HepG2 (cell line): ENCODE results near the gene KRTAP20-2. TPM values are rescaled to one million over a fixed set of nuclear protein-coding genes. Genes with fewer than 3 reads are reported as not detected.

Experiments
- ATAC-seq: fragments of 200-7000 bp; cut with Tn5 transposase; 3 replicates; pipeline ENCODE4 v1.9.1; 2020; ENCODE audit warnings: mild to moderate bottlenecking, moderate library complexity
- BruUV-seq: library from RNA; stranded (reverse); fragments of 400-500 nt; replicated peaks from 2 replicates; lab custom pipeline; 2021; lab: Mats Ljungman, UMichigan
- CTCF ChIA-PET: fragments of 300-600 bp; formaldehyde crosslinking; extraction: SDS; loops from one replicate; lab custom pipeline; 2021; ENCODE audit warnings: low total read pairs, inconsistent platforms, low intra/inter-chr PET ratio; lab: Yijun Ruan, JAX
- POLR2A ChIA-PET: fragments of 350-600 bp; sonication (Branson Sonifier 250); formaldehyde crosslinking; loops from one replicate; lab custom pipeline; 2020; ENCODE audit warnings: antibody characterized with exemption, inconsistent platforms; lab: Yijun Ruan, JAX
- DNase-seq: peaks from one replicate; pipeline ENCODE4 v3.0.0-alpha.2; 2015; ENCODE audit warnings: low spot score
- FAIRE-seq: peaks from 3 replicates; lab custom pipeline; 2011; peaks lifted over from hg19 to GRCh38; lab: Jason Lieb, UNC
- H2AFZ ChIP-seq: one replicate; pipeline ENCODE4 v1.6.1; 2011; ENCODE audit warnings: low read length, inconsistent platforms
- H3K27ac ChIP-seq: fragments of 300-600 bp; 3 replicates; pipeline ENCODE4 v1.8.0; 2011; ENCODE audit warnings: mixed run types, mild to moderate bottlenecking, mixed read lengths, low read length, inconsistent platforms; ENCODE audit not compliant: insufficient read depth; ENCODE audit errors: extremely low read length
- H3K27me3 ChIP-seq, 2 experiments: fragments of 200-600 bp in 1 of 2; 2 replicates in 1 of 2; 3 replicates in 1 of 2; pipeline versions ENCODE4 v1.6.0 to v1.8.0; 2011; ENCODE audit warnings: low read length in 2 of 2, mild to moderate bottlenecking in 2 of 2, moderate library complexity in 2 of 2, inconsistent platforms in 1 of 2; ENCODE audit not compliant: insufficient read depth in 2 of 2, control insufficient read depth in 1 of 2
- H3K36me3 ChIP-seq, 2 experiments: fragments of 200-600 bp in 1 of 2; replicated peaks in 1 of 2; 2 replicates in 1 of 2; 3 replicates in 1 of 2; pipeline versions ENCODE4 v1.5.1 to v1.8.0; 2011; ENCODE audit warnings: low read length in 2 of 2, inconsistent platforms in 1 of 2; ENCODE audit not compliant: insufficient read depth in 2 of 2, control insufficient read depth in 1 of 2
- H3K4me1 ChIP-seq: 2 replicates; pipeline ENCODE4 v1.5.1; 2012; ENCODE audit warnings: low read length, inconsistent platforms; ENCODE audit not compliant: insufficient read depth
- H3K4me2 ChIP-seq: 2 replicates; pipeline ENCODE4 v1.6.0; 2011; ENCODE audit warnings: low read depth, low read length, inconsistent platforms
- H3K4me3 ChIP-seq, 3 experiments: fragments of 200-600 bp in 1 of 3; sonication (generic), shearing (Covaris generic) in 1 of 3; replicated peaks in 1 of 3; 2 replicates each; pipeline ENCODE4 v1.5.1; 2011 to 2016; ENCODE audit warnings: low read length in 3 of 3, inconsistent platforms in 2 of 3, low read depth in 2 of 3, mild to moderate bottlenecking in 2 of 3, control low read depth in 1 of 3, mixed read lengths in 1 of 3; ENCODE audit not compliant: insufficient read depth in 1 of 3
- H3K79me2 ChIP-seq: one replicate; pipeline ENCODE4 v1.6.1; 2011; ENCODE audit warnings: low read length, inconsistent platforms; ENCODE audit not compliant: insufficient read depth
- H3K9ac ChIP-seq: 2 replicates; pipeline ENCODE4 v1.6.0; 2011; ENCODE audit warnings: mild to moderate bottlenecking, low read depth, low read length, inconsistent platforms; ENCODE audit not compliant: insufficient read depth
- H3K9me3 ChIP-seq: 2 replicates; pipeline ENCODE4 v1.5.1; 2012; ENCODE audit warnings: mild to moderate bottlenecking, low read length
- H4K20me1 ChIP-seq: 2 replicates; pipeline ENCODE4 v1.6.0; 2011; ENCODE audit warnings: inconsistent platforms, mild to moderate bottlenecking, low read length, moderate library complexity; ENCODE audit not compliant: insufficient read depth
- ATF7 ChIP-seq, 2 experiments: fragments of 450-650 bp in 1 of 2; sonication (generic) in 1 of 2; formaldehyde crosslinking in 1 of 2; IDR thresholded peaks; 2 replicates each; pipeline versions ENCODE4 v1.4.0 to v1.6.1; 2016 to 2020; ENCODE audit warnings: antibody characterized with exemption in 1 of 2, mild to moderate bottlenecking in 1 of 2, missing genetic modification reagents in 1 of 2
- BCL3 ChIP-seq: sonication (generic); formaldehyde crosslinking; IDR thresholded peaks from 2 replicates; pipeline ENCODE4 v1.5.1; 2020; ENCODE audit warnings: mild to moderate bottlenecking, missing genetic modification reagents, moderate library complexity
- CTCF ChIP-seq: sonication (generic); formaldehyde crosslinking; IDR thresholded peaks from 2 replicates; pipeline ENCODE4 v1.5.0; 2020; ENCODE audit warnings: mild to moderate bottlenecking, missing genetic modification reagents, moderate library complexity
- ISL2 ChIP-seq: sonication (generic); formaldehyde crosslinking; IDR thresholded peaks from 2 replicates; pipeline ENCODE4 v1.5.0; 2020; ENCODE audit warnings: missing genetic modification reagents
- JARID2 ChIP-seq: sonication (generic); formaldehyde crosslinking; IDR thresholded peaks from 2 replicates; pipeline ENCODE4 v1.8.1; 2023; ENCODE audit warnings: missing genetic modification reagents, inconsistent platforms; ENCODE audit not compliant: insufficient replicate concordance
- MAFK ChIP-seq, 2 experiments: IDR thresholded peaks in 1 of 2; conservative IDR thresholded peaks in 1 of 2; 2 replicates each; pipeline ENCODE4 v1.6.1; 2011; ENCODE audit warnings: improper control_type of control experiment in 2 of 2, low read length in 2 of 2
- NFKB2 ChIP-seq: sonication (generic); formaldehyde crosslinking; IDR thresholded peaks from 2 replicates; pipeline ENCODE4 v1.4.0; 2020; ENCODE audit warnings: missing genetic modification reagents, borderline replicate concordance
- PAWR ChIP-seq: sonication (generic); formaldehyde crosslinking; IDR thresholded peaks from 2 replicates; pipeline ENCODE4 v1.4.0; 2020; ENCODE audit warnings: missing genetic modification reagents, mild to moderate bottlenecking, borderline replicate concordance
- PHF8 ChIP-seq: sonication (generic); formaldehyde crosslinking; IDR thresholded peaks from 2 replicates; pipeline ENCODE4 v1.5.0; 2020; ENCODE audit warnings: missing genetic modification reagents
- ZMAT5 ChIP-seq: sonication (generic); formaldehyde crosslinking; IDR thresholded peaks from 2 replicates; pipeline ENCODE4 v1.5.0; 2020; ENCODE audit warnings: mild to moderate bottlenecking, low read depth, missing genetic modification reagents, borderline replicate concordance
- ZNF552 ChIP-seq: sonication (generic); formaldehyde crosslinking; IDR thresholded peaks from 2 replicates; pipeline ENCODE4 v1.9.0; 2022; ENCODE audit warnings: missing genetic modification reagents, mild to moderate bottlenecking, borderline replicate concordance
- ZNF768 ChIP-seq: sonication (generic); formaldehyde crosslinking; IDR thresholded peaks from 2 replicates; pipeline ENCODE4 v1.4.0; 2020; ENCODE audit warnings: missing genetic modification reagents
- ZNF788 ChIP-seq: sonication (generic); formaldehyde crosslinking; IDR thresholded peaks from 2 replicates; pipeline ENCODE4 v1.5.0; 2020; ENCODE audit warnings: mild to moderate bottlenecking, missing genetic modification reagents, borderline replicate concordance
- WGBS: methylation state at CpG from one replicate; pipeline ENCODE4 v1.1.6; 2017; ENCODE audit warnings: low lambda C conversion rate; 5-methylcytosine and 5-hydroxymethylcytosine counted together
- in situ Hi-C: cut with HindIII; loops from 2 replicates; pipeline ENCODE4 v1.10.0; 2017; ENCODE audit warnings: low pct_unique_long_range_greater_than_20kb; ENCODE audit not compliant: extremely low pct_ligation_motif_present
- intact Hi-C: fragments of 100-400 bp; cut with micrococcal nuclease; formaldehyde crosslinking; loops from one replicate; pipeline ENCODE4 v1.10.0; 2022; ENCODE audit not compliant: unreplicated experiment
- polyA plus RNA-seq, 8 experiments: library from polyadenylated mRNA; depleted of rRNA in 3 of 8; stranded (reverse) in 7 of 8; unstranded in 1 of 8; fragments of >200 nt; fragmentation: Illumina TruSeq in 4 of 8; extraction: Trizol in 4 of 8; gene quantifications; 2 replicates each; pipeline versions ENCODE4 v1.2.1 to v1.2.3, GENCODE V29; 2011 to 2016; ENCODE audit warnings: low read depth in 4 of 8, missing spikeins in 1 of 8, mixed read lengths in 1 of 8; ENCODE audit not compliant: insufficient read depth in 1 of 8
- total RNA-seq, 5 experiments: library from RNA; depleted of rRNA; stranded (reverse); fragments of >200 nt; fragmentation: Illumina TruSeq; extraction: Trizol; gene quantifications; 2 replicates each; pipeline ENCODE4 v1.2.3, GENCODE V29; 2016; ENCODE audit warnings: low read depth in 1 of 5

The KRTAP20-2 gene
- total and polyA plus RNA-seq, 2 of the 13 experiments (the other 11 are each of a cell fraction or from before 2014, with no cell fraction given) = not detected

DNA sequence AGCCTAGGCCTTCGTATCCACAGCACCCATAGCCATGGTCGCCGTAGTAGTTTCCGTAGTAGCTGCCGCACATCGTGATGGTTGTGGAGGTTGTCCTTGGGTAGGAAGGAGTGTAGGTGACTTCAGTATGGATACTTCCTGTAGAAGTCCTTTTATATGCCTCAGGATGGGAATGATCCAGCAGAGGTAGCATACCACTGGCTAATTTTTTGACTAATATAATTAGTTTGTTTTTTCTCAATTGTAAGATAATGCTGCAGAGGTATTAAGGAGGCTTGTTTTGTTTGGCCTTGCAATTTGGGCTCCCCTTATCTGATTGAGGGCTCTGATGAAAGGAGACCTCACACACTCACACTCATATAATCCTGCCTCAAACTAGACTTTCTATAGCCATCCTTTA lies 36.2 kb upstream of the KRTAP20-2 start, which contains the start of gene KRTAP6-2 (continued):
- TF ChIP-seq ISL2 (CRISPR knock-in tag) = no peak
- TF ChIP-seq PAWR (CRISPR knock-in tag) = no peak
- no peak for TF ChIP-seq ZNF768 (CRISPR knock-in tag)

DNA sequence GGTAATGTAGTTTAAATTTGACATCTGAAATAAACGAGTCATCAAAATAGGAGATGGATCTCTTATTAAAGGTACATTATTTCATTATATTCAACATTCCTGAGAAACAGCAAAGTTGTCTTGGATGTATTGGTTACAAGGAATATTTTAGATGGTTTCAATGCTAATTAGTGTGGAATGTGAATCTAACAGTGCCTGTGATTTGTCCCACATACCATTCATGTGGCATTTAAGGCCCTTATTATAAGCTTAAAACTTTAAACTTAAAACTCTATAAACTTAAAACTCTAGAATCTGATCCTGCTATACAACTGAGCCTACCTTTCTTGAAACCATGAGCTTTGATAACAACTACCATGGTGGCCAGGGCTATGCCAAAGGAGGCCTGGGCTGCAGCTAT lies 34.2 kb upstream of the KRTAP20-2 start, which contains the start of gene KRTAP22-1:
KRTAP22-1 (plus strand) TSS at position 301 of the 400 bp plus-strand sequence.
- FAIRE-seq (no peak), ATAC-seq (no peak), DNase-seq (no peak)
- intact Hi-C loops = no loop called here
- H3K36me3 ChIP-seq = no peaks in the 10 kb centered on the region
- in situ Hi-C loops = no loop called here
- H4K20me1 ChIP-seq = no peaks in the 10 kb centered on the region
- H3K79me2 ChIP-seq = no peaks in the 10 kb centered on the region
- no peaks in the 10 kb centered on the region for H3K4me1 ChIP-seq
- POLR2A ChIA-PET = no interaction called here
- H3K9me3 ChIP-seq = peaks cover 91% of the 10 kb centered on the region
- no peak within 1 kb of the TSS for H3K4me3 ChIP-seq
- no TSS peak for BruUV-seq
- H3K4me2 ChIP-seq = no peak within 1 kb of the TSS
- H3K9ac ChIP-seq = no peak within 1 kb of the TSS
- H3K27me3 ChIP-seq = no peaks in the 10 kb centered on the region
- no peak within 1 kb of the TSS for H3K27ac ChIP-seq
- TF ChIP-seq ZNF788 (no peak), MAFK (conservative IDR thresholded peaks at IDR 0.05 in 1 of 2, IDR thresholded peaks at IDR 0.05 in 1 of 2; ENCODE audit: low read length in 2 of 2) (0 out of 4 replicates have a peak, but pooled peaks of 1 of the 2 experiments have one; percentile 8), NFKB2 (CRISPR knock-in tag) (no peak)
- TF ChIP-seq, all 625 proteins: peak for 1
- 0% methylated on average over 1 of the region's 1 CpG for WGBS
- CTCF ChIA-PET = no interaction called here
- no peak within 1 kb of the TSS for H2AFZ ChIP-seq

DNA sequence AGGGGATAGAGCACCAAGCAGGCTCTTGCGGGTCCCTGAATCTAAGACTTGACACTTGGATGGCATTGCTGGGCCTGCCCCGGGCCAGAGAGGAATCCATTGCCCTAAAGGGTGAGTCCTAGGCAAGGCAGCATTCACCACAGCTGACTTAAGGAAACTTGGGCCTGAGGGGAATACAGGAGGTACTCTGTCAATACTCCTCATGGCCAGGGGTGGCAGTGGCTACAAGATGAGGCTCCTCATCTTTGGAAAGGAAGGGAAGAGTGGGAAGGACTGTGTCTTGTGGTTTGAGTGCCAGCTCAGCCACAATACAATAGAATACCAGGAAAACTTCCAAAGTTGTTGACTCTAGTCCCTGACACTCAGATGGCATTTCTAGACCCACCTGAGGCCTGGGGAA lies 29.0 kb upstream of the KRTAP20-2 start:
- H3K9me3 ChIP-seq = peaks cover 93% of the 10 kb centered on the region
- in situ Hi-C loops (no loop called here), intact Hi-C loops (no loop called here)
- H3K4me1 ChIP-seq = no peaks in the 10 kb centered on the region
- H3K27ac ChIP-seq = no peak overlapping the region
- no TSS peak for BruUV-seq
- ATAC-seq (no peak), FAIRE-seq (no peak), DNase-seq (no peak)
- 28% methylated on average over 2 of the region's 2 CpGs for WGBS
- POLR2A ChIA-PET = no interaction called here
- H3K79me2 ChIP-seq = no peaks in the 10 kb centered on the region
- no peak overlapping the region for H3K4me2 ChIP-seq
- H4K20me1 ChIP-seq = no peaks in the 10 kb centered on the region
- CTCF ChIA-PET = no interaction called here
- H3K9ac ChIP-seq = no peak overlapping the region
- H3K27me3 ChIP-seq = no peaks in the 10 kb centered on the region
- no peaks in the 10 kb centered on the region for H3K36me3 ChIP-seq
- TF ChIP-seq ATF7 (IDR thresholded peaks at IDR 0.05) (no peak), ATF7 (CRISPR knock-in tag; IDR thresholded peaks at IDR 0.05) (no peak), JARID2 (CRISPR knock-in tag) (no peak), PHF8 (CRISPR knock-in tag) (no peak), ZNF552 (CRISPR knock-in tag) (no peak), ZMAT5 (no peak), BCL3 (no peak), CTCF (no peak)
- H3K4me3 ChIP-seq = no peak overlapping the region
- no peak overlapping the region for H2AFZ ChIP-seq
